ENCODE data around the gene COPZ1. TPM values are rescaled to one million over a fixed set of nuclear protein-coding genes. Genes with fewer than 3 reads are reported as not detected.

COPZ1 gene
- polyA plus RNA-seq, 12 donors = 123 to 235 (median 143) TPM; not detected in 1

- DNase-seq = no peak
Measured at GRCh38 chr12:54356951-54357356, 32.0 kb downstream of the COPZ1 start.

GRCh38 chr12:54357506-54358190, 32.7 kb downstream of the COPZ1 start:
- DNase-seq = no peak

- DNase-seq = no peak
Measured at GRCh38 chr12:54358191-54358944, 33.4 kb downstream of the COPZ1 start.

GRCh38 chr12:54358945-54359761, 34.2 kb downstream of the COPZ1 start:
- DNase-seq = peak; percentile 99

- no peak for DNase-seq
Measured at GRCh38 chr12:54359762-54360351, 34.9 kb downstream of the COPZ1 start.

GRCh38 chr12:54360717-54361456, 36.0 kb downstream of the COPZ1 start:
- peak; percentile 83 for DNase-seq

GRCh38 chr12:54363047-54363446, 38.1 kb downstream of the COPZ1 start:
- DNase-seq = no peak

- DNase-seq = no peak
Measured at GRCh38 chr12:54363618-54364017, 38.7 kb downstream of the COPZ1 start.

- DNase-seq = no peak
Measured at GRCh38 chr12:54364413-54364812, 39.5 kb downstream of the COPZ1 start, which contains the start of gene GPR84. Gene GPR84, minus strand, starts transcription at chr12:54364486. Its CDS starts 635 bp downstream, at chr12:54363851.

GRCh38 chr12:54368025-54368708, 43.2 kb downstream of the COPZ1 start:
- DNase-seq = no peak

- peak; percentile 97 for DNase-seq
Measured at GRCh38 chr12:54368709-54369596, 44.0 kb downstream of the COPZ1 start.

- DNase-seq = no peak
Measured at GRCh38 chr12:54369597-54370131, 44.7 kb downstream of the COPZ1 start.

- peak; percentile 80 for DNase-seq
Measured at GRCh38 chr12:54370171-54370730, 45.3 kb downstream of the COPZ1 start.

GRCh38 chr12:54371328-54372112, 46.6 kb downstream of the COPZ1 start:
- DNase-seq = no peak

- DNase-seq = no peak
Measured at GRCh38 chr12:54372113-54372806, 47.3 kb downstream of the COPZ1 start.

GRCh38 chr12:54373649-54374561, 49.0 kb downstream of the COPZ1 start:
- DNase-seq = no peak
